Suppressor macrophage treated with lipopolysaccharide for 1 hour (primary cell): ENCODE results near the gene LENG9.

ENCODE experiments used
- DNase-seq, 3 donors: peaks; one replicate each; pipeline ENCODE4 v3.0.0-alpha.2; 2020 to 2022

Gene LENG9

GRCh38 chr19:54420068-54420382, 43.6 kb downstream of the LENG9 start:
- DNase-seq = no peak

- no peak for DNase-seq
Observed at GRCh38 chr19:54418930-54419800, 44.4 kb downstream of the LENG9 start.

DNA sequence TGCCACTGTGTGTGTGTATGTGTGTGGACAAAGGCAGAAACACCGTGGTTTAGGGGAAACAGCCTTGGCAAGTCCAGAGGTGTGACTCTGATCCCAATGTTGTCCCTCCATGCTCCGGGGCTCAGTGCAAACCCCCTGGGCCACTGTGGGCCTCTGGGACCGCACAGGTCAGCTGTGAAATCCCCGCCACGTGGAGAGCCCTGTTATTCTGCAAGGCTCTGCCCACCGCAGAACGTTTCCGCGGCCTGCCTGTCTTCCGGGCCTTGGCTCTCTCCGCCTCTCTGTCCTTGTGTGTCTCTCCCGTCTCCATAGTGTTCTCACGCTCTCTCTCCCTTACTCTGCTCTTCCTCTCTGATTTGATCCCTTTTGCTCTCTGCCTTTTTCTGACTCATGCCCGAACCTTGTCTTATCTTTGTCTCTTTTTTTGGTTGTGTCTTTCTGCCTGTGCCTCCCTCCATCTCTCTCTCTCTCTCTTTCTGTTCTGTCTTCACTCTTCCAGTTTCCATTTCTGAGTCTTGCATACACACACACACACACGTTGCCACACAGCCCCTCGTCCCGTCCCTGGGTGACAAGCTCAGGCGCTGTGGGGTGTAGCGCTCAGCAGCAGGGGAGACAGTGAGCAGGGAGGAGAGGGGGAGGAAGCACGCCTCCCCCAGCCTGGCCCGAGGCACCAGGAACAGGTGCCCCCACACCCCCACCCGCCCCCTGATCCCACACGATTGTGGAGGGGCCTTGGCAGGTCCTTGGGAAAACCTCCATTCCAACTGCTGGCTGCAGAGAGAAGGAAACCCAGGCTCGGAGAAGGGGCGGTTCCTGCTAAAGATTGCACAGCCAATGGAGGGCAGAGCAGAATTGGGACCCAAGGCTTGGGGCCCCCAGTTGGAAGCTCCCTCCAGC, 45.3 kb downstream of the LENG9 start:
- DNase-seq = peak; percentile 23 to 44 (median 37)

DNA sequence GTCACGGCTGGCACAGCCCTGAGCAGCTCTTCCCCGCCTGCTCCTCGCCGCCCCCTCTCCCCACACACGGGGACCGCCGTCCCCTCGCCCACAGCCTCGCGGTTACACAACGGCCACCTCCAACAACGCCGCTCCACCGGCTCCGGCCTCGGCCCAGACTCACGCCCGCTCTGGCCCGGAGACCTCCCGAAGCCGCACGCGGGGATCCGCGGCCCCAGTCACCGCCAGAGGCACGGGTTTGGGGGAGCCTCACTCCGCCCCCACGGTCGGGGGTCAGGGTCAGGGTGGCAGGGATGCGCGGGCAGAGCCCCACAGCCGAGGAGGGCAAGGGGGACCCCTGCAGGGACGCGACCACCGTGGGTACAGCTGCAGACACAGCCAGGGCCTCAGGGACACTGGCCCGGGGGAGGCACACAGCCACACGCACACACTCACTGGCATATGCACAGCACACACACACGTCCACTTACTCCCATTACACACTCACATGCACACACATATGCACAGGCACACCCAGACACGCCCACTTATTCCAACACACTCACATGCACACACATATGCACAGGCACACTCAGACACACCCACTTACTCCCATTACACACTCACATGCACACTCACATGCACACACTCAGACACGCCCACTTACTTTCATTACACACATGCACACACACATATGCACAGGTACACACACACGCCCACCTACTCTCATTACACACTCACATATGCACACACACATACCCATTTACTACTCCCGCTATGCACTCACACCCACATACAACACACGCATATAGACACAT, 46.7 kb downstream of the LENG9 start:
- DNase-seq = no peak

DNA sequence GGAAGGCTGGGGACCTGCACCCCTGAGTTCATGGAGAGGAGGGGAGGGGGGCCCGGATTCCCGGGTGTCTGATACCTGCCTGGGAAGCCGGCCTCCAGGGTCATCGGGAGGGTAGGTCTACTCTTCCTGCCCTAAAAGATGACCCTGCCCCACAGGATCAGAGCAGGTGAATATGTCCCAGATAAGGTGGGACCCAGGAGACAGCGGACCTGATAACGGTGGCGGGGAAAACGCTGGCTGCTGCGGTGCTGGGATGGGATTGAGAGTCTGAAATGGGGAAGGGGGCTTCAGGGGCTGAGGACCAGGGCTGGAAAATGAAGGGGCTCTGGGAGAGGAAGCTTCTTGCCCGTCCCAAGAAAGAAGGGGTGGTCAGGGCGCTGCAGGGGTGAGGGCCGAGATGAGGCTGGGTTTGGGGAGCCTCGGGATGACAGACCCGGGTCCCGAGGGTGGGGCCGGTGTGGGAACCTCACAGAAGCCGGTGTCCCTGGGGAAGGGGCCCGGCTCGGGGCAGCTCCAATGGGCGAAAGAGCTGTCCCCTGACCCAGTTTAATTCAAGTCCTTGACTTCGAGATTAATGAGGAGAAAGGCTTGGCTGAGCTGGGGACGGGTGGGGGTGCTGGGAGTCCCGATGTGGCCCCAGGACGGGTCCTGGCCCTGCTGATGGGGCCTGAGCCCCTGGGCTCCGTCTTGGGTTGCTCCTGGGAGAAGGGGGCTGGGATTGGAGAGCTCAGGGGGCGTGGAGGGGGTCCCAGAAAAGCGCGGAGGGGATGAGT, 47.5 kb downstream of the LENG9 start:
- no peak for DNase-seq

GRCh38 chr19:54415208-54415900, 48.2 kb downstream of the LENG9 start, which contains the start of gene TTYH1:
TSS of gene TTYH1 (plus strand) at chr19:54415464. CDS start at chr19:54415553, 89 bp downstream.
- peak in 1 of 3 donors; percentile 42 for DNase-seq

- DNase-seq = no peak
Observed at GRCh38 chr19:54414156-54414555, 49.4 kb downstream of the LENG9 start.

- DNase-seq = no peak
Observed at GRCh38 chr19:54412877-54413276, 50.7 kb downstream of the LENG9 start.
